ENCODE measurements around the gene INO80C. TPM values are rescaled to one million over a fixed set of nuclear protein-coding genes. Genes with fewer than 3 reads are reported as not detected.
"Not testable (repeated sequence)": the region's sequence is repeated elsewhere in the genome, so short reads cannot be mapped to it uniquely, and the experiment has no call there.

Gene INO80C
- total RNA-seq, 1 donor from 2014 or later: 27.5 TPM

DNA sequence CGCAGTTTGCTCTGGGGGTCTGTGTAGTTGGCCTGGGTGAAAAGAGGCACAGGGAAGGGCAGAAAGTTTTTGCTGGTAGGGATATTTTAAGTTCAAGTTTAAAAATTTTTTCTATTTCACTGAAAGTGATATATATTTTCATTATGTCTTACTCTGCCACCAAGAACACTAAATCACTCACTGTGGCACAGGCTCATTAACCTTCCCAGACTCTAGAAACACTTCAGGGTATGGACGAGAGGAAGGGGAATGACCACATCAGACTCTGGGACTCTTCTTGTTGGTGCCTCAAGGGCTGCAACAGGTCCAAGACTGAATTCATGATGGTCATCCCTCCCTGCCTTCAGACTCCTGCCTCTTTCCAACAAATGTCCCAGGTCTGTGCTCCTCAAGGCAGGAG lies 29.0 kb downstream of the INO80C start:
- ATAC-seq: no peak
- intact Hi-C loops (cut with DNase I): no loop called here
- DNase-seq (ENCODE audit: low spot score): no peak

DNA sequence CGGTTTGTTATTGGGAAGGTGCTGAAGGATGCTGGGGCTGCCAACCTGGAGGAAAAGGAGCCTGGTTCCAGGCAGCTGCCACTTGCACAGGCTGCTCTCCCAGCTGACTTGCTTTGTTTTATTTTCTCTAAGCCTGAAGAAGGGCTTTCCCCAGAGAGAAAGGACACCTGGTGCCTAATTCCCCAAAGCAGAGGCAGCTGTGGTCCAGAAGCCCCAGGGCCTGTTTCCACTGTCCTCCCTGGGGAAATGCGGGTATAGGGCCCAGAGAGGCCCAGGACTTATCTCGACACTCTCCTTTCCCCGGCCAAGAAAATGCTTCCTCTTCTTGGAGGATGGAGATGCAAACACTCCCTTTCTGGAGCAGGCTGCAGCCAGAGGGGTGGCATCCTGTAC lies 30.1 kb downstream of the INO80C start:
- no peak for DNase-seq (ENCODE audit: low spot score)
- intact Hi-C loops (cut with DNase I): no loop called here
- ATAC-seq: peak; percentile 25

DNA sequence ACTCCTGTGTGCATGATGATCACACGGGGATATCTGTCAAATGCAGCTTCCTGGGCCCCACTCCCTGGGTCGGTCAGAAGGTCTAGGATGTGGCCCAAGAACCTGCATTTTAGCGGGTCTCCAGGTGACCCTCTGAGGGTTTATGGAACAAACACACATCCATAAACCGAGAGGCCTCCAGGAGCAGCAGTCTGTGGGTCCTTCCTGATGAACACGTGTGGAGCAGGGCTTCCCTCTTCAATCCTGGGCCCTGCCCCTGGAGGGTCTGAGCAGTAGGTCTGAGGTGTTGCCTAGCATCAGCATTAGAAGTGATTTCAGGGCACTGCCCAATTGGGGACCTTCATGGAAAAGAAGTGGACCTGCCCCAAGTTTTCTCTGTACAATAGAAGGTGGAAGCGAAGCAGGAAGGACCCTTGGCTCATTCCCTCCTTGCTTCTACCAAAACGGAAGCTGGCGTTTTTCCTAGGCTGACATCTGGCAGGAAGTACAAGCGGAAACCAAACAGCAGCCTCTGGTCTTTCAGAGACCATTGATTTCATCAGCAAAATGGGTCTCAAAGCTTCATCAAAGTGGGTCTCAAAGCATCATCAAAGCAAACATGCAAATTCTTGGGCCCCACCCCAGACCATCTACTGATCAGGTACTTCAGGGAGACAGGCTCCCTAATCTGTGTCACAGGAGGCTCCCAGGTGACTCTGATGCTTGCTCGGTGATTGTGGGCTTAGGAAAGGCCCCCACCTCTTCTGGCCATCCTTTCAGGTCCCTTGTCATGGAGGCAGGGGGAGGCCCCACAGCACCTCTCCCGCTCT lies 30.7 kb downstream of the INO80C start:
- ATAC-seq: no peak
- intact Hi-C loops (cut with DNase I): no loop called here
- DNase-seq (ENCODE audit: low spot score): no peak

DNA sequence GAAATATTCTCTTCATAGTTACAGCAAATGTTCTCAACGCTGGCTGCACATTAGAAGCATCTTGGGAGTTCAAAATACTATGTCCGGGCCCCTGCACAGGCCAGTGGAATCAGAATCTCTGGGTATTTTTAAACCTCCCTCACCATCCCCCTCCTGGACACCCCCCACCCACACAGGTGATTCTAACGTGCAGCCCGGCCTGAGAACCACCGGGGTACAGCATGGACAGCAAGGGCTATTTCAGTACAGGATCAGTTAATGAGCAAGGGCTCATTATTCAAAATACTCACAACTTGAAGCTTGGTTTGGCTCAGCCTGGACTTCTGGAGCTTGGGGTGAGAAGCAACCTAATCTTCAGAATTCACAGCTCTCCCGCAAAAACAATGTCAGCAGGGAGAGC lies 31.4 kb downstream of the INO80C start:
- intact Hi-C loops (cut with DNase I): no loop called here
- no peak for ATAC-seq
- no peak for DNase-seq (ENCODE audit: low spot score)

DNA sequence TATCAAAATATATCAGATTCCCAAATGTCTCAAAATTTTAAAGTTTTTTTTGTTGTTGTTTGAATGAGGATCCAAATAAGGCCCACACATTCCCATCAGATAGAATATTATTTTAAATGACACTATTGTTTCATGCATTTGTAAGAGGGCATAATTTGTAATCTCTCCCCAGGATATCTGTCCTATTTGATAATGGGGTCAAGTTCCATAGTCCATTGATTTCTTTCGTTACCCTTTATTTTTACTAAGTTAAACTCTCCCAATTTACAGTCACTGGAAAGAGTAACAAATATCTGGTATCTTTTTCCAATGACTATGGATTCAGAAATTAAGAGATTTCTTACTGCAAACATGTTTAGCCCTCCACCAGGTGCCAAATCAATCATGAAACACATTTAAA lies 32.4 kb downstream of the INO80C start:
- ATAC-seq (no peak), DNase-seq (ENCODE audit: low spot score) (no peak)
- intact Hi-C loops (cut with DNase I): no loop called here

DNA sequence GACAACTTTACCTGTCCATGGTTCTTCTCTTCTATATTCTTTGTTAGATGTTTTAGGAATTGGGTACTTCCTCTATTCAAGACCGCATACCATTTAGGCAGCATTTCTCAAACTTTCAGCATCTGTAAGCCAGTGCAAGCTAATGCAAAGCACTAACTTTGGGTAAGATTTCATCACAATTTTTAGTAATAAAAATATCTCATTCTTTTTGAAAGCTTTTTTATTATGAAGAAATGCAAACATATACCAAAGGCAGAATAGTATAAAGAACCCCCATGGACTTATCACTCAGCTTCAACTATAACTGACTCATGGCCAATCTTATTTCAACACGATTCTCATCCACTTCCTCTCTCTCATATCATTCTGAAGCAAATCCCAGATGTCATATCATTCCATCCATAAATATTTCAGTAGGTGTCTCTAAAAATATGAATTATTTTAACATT lies 32.9 kb downstream of the INO80C start:
- intact Hi-C loops (cut with DNase I): no loop called here
- DNase-seq (ENCODE audit: low spot score): no peak
- no peak for ATAC-seq

DNA sequence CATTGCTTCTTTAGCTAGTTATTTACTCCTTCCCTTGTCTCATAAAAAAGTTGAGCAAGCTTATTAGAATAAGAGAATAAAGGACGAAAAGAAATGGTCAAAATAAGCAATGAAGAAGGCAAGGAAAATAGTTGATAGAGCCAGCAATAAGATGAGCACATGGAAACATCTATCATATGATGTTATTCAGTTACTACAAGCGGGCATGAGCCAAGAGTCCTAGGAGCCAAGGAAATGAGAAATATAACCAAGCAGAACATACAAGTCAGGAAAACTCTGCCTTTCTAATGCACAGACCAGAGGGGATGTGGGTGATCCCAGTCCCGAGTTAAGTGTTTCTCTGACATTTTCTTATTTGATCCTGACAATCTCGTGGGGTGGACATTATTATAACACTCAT lies 33.9 kb downstream of the INO80C start:
- intact Hi-C loops (cut with DNase I): no loop called here
- ATAC-seq (peak; percentile 42), DNase-seq (ENCODE audit: low spot score) (no peak)

DNA sequence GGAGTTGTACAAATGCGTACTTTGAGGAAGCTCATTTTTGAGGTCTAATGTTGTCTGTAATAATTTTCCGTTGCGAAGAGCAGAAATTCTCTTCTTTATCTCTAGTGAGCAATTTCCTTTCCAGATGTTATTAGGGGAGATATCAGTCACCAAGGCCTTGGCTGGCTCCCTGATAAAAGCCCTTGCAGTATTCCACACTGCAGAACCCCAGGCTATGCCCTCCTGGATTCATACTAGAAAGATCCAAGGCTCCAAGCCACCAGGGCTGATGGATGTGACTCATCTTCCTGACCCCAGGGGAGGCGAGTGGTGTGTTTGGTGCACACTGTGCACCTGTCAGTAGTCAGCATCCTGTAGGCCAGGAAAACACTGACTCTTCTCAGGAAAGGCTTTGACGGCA lies 34.7 kb downstream of the INO80C start:
- peak; percentile 40 for ATAC-seq
- DNase-seq (ENCODE audit: low spot score): no peak
- intact Hi-C loops (cut with DNase I): no loop called here

DNA sequence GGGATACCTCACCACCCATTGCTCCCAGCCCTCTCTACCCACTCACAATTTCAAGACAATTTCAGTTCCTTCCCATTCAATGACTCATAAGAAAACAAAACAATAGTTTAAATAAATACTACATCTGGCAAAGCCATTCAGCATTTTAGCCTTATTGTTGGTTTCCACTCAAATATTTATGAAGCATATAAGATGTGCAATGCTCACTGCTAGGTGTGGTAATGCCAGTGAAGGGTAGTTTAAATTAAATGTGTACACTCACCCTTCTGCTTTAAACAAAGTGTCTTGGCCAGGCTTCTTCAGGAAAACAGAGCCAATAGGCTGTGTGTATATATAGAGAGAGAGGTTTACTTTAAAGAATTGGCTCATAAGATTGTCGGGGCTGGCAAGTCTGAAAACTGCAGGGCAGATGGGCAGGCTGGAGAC lies 37.0 kb downstream of the INO80C start:
- DNase-seq (ENCODE audit: low spot score): no peak
- no peak for ATAC-seq
- intact Hi-C loops (cut with DNase I): no loop called here

DNA sequence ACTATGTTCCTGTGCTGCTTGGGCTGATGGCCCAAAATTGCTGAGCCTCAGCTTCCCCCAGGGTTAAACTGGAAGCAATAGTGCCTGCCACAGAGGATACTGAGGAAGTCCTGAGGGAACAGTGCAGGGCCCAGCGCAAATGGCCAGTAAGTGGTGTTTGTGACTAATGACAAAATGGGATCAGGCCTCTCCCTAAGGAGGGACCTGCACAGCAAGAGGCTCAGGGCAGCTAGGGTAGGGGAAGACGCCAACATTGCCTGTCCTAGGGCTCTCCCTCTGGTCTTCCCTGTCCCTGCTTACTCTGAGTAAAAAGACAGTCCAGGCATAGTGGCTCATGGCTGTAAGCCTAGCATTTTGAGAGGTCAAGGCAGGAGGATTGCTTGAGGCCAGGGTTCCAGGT lies 37.8 kb downstream of the INO80C start:
- ATAC-seq (no peak), DNase-seq (ENCODE audit: low spot score) (no peak)
- intact Hi-C loops (cut with DNase I): no loop called here

DNA sequence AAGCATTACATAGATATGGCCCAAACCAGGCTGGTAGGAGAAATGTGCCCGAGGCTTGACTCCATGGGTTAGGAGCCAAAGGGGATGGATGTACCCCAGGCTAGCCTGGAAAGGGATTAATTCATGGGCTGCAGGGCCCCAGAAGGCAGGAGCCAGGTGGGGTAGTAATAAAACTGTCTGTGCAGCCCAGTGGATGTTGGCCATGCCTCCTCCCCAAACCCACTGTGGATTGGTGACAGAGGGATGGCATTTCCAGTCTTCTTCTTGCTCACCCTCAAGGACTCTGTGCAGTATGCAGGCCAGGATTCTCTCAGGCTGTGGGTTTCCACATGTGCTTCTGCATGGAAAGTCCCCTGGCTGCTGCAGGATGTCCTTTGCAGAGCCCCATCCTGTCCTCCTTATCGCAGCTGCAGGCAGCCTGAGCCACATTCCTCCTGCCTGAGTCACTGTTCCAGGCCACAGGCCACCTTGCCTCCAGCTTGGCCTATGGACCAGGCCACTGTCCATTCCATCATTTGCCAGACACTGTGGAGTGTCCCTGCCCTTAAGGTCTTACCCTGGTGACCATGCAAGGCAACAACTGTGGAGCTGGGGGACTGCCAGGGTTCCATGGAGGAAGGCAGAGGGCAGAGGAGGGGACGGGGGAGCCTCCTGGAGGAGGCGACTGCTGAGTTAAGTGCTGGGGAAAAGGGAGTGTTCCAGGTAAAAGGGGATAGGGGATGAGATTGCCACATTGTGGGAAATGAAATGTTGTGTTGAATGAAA lies 38.9 kb downstream of the INO80C start:
- DNase-seq (ENCODE audit: low spot score) (no peak), ATAC-seq (peak; percentile 52)
- intact Hi-C loops (cut with DNase I): no loop called here

DNA sequence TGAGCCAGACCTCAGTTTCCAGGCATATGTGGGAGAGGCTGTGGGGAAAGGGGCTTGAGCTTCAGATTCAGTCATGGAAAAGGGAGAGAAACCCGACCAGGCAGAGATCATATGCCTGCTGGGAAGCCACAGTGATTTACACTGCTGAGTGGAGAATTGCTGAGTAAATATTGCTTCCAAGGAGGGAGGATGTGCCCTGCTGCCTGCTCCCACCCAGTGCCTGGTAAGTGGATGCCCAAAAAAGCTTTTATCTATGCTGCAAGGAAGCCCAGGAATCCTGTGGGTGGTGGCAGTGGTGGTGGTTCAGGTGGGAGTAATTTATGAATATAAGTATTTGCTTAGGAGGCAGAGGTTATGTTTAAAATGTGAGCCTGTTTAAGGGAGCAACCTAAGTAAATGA lies 39.5 kb downstream of the INO80C start:
- intact Hi-C loops (cut with DNase I): no loop called here

DNA sequence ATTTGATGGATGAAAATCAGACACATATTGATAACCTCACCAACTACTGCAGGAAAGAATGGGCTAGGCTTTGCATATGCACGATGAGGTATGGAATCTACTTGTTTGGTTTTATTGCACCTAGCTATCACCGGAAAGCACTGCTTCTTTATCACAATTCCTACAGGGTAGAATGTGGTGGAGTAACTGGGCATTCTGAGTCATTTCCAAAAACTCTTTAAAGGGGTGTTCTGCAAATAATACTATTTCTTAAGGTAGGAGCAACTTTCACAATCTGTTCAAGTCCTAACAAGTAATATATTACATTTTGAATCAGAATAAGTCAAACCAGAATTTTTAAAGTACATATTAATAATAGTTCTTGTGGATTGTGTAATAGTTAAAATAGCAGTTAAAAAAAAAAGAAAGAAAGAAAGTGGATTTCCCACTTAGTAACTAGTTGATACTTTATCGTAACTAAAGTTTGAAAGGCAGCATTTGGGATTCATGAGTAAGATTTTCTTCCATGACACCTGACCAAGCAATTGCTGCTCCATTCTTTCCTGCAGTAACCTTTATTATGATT lies 40.5 kb downstream of the INO80C start:
- intact Hi-C loops (cut with DNase I): no loop called here
- ATAC-seq: no peak
- DNase-seq (ENCODE audit: low spot score): no peak

More for the DNA sequence above, 39.5 kb downstream of the INO80C start:
- DNase-seq (ENCODE audit: low spot score) (no peak), ATAC-seq (no peak)

DNA sequence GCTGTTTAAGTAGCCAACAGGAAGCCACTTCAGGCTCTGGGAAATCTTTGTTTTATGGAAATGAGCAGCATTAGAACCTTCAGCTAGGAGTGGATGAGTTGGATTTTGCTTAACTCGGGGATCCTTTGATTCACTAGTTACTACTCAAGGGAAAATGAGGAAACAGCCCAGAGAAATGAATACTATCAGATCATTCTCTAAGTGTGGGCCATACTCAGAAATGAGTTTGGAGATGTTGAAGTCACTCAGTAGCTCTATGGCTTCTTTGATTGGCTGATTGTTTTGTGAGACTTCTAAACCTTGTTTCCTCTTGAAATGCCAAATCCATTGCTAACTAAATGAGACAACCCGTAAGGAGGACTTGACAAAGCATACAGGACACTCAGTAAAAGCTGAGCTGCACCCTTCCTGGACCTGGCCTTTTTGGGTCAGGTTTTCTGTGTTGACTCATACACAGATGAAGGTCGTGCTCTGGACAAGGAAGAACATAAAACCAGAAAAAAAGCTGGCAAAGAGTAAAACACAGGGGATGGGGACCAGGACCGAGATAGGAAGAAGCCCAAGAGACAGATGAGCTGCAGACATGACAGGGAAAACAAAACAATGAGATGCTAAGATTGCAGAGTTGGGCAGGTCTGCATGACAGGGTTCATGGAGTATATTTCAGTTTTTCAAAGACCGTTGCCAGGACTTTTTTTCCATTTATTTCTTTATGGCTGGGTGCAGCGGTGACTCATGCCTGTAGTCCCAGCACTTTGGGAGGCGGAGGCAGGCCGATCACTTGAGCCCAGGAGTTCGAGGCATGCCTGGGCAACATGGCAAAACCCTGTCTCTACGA lies 41.6 kb downstream of the INO80C start:
- intact Hi-C loops (cut with DNase I): no loop called here
- ATAC-seq (peak; percentile 32), DNase-seq (ENCODE audit: low spot score) (no peak)

DNA sequence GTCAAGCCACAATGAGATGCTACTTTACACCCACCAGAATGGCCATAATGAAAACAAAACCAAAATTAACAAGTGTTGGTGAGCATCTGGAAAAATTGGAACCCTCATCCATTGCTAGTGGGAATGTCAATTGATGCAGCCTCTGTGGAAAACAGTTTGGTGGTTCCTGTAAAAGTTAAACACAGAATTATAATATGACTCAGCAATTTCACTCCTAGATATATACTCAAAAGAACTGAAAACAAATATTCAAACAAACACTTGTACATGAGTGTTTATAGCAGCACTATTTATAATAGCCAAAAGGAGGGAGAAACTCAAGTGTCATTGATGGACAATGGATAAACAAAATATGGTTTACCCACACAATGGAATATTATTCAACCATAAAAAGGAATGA lies 43.0 kb downstream of the INO80C start:
- intact Hi-C loops (cut with DNase I): no loop called here
- ATAC-seq (no peak), DNase-seq (ENCODE audit: low spot score) (no peak)

DNA sequence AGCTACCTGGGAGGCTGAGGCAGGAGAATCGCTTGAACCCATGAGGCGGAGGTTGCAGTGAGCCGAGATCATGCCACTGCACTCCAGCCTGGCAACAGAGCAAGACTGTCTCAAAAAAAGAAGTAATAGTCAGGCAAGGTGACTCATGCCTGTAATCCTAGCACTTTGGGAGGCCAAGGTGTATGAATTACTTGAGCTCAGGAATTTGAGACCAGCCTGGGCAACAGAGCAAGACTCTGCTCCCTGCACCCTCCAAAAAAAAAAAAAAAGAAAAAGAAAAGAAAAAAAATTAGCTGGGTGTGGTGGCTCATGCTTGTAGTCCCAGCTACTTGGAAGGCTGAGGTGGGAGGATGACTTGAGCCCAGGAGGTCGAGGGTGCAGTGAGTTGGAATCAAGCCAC lies 44.7 kb downstream of the INO80C start:
- intact Hi-C loops (cut with DNase I); ATAC-seq; DNase-seq (ENCODE audit: low spot score): not testable (repeated sequence)

DNA sequence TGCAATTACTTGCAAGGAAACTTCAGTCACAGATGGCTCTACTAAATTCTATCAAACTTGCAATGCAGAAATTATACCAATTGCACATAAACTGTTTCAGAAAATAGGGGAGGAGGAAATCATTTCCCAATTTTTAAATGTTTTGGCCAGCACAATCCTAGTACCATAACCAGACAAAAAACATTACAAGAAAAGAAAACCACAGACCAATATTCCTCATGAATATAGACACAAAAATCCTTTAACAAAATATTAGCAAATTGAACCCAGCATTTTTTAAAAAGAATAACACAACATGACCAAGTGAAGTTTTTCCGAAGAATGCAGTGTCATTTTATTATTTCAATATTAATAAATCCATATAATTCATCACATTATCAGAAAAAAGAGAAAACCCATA lies 45.8 kb downstream of the INO80C start:
- ATAC-seq (no peak), DNase-seq (ENCODE audit: low spot score) (no peak)
- intact Hi-C loops (cut with DNase I): no loop called here

DNA sequence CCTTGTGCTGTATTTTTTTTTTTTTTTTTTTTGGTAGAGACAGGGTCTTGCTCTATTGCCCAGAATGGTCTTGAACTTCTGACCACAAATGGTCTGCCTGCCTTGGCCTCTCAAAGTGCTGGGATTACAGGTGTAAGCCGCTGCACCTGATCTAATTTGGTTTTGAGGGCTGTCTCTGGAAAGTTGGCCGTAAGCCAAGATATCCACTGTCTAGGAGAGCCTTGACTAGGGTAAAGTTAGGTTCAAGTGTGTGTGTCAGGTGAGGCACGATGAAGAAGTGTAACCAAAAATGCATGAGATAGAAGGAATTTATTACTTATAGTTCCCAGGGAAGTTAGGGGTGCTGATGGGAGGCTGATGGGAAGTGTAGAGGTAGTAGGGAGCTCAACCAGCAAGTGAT lies 46.7 kb downstream of the INO80C start:
- no peak for DNase-seq (ENCODE audit: low spot score)
- intact Hi-C loops (cut with DNase I): no loop called here
- ATAC-seq: no peak

DNA sequence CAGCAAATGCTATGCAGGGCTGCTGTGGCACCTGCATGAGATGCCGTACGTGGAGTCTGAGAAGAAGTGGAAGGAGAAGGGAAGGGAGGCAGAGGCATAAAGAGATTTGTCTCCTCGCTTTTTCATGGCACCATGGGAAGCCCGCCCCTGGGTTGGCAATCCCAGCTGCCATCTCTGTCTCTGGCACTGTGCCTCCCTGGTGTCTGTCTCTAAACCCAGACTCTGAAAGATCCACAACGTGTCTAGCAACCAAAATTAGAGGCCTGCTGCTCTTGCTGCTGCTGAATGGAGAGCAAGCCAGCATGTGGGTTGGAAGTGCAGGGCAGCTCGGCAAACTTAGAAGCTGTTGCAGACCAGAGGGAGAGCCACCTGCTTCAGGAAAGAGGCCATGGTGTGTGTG lies 53.1 kb downstream of the INO80C start:
- ATAC-seq (no peak), DNase-seq (ENCODE audit: low spot score) (no peak)
- intact Hi-C loops (cut with DNase I): no loop called here
